H1 (cell line): ENCODE data around the gene UNC5B. TPM values are rescaled to one million over a fixed set of nuclear protein-coding genes. Genes with fewer than 3 reads are reported as not detected.

Experiments used
- CTCF ChIA-PET: fragments of 300-600 bp; sonication (Branson Sonifier 250); formaldehyde crosslinking; loops from one replicate; lab custom pipeline; 2021; ENCODE audit not compliant: partially characterized antibody; lab: Charles Lee
- POLR2A ChIA-PET: fragments of 300-600 bp; sonication (Branson Sonifier 250); formaldehyde crosslinking; loops from one replicate; lab custom pipeline; 2021; ENCODE audit warnings: inconsistent platforms; ENCODE audit not compliant: partially characterized antibody; lab: Charles Lee
- DNase-seq, 2 experiments: peaks; one replicate each; pipeline versions ENCODE4 v3.0.0 to v3.0.0-alpha.2; 2010 to 2022; ENCODE audit warnings: low spot score in 2 of 2, low read depth in 1 of 2, mixed read lengths in 1 of 2
- FAIRE-seq: peaks from 2 replicates; lab custom pipeline; 2011; peaks lifted over from hg19 to GRCh38; lab: Jason Lieb, UNC
- H2AFZ ChIP-seq: 2 replicates; pipeline ENCODE4 v1.8.1; 2012; ENCODE audit warnings: low read length, inconsistent platforms
- H2AK5ac ChIP-seq: 2 replicates; pipeline ENCODE4 v1.6.1; 2013; ENCODE audit warnings: low read depth, low read length
- H2BK120ac ChIP-seq: replicated peaks from 2 replicates; pipeline ENCODE3; 2013; ENCODE audit warnings: low read depth, low read length, inconsistent platforms
- H2BK12ac ChIP-seq: 2 replicates; pipeline ENCODE4 v1.6.1; 2013; ENCODE audit warnings: low read depth, low read length
- H2BK15ac ChIP-seq: 2 replicates; pipeline ENCODE4 v1.6.1; 2013; ENCODE audit warnings: low read length
- H2BK20ac ChIP-seq: 2 replicates; pipeline ENCODE4 v1.6.1; 2013; ENCODE audit warnings: low read length
- H2BK5ac ChIP-seq: 2 replicates; pipeline ENCODE4 v1.6.1; 2013; ENCODE audit warnings: low read depth, low read length
- H3K14ac ChIP-seq: 2 replicates; pipeline ENCODE4 v1.6.1; 2013; ENCODE audit warnings: inconsistent platforms; ENCODE audit not compliant: insufficient read length
- H3K18ac ChIP-seq: 2 replicates; pipeline ENCODE4 v1.6.1; 2013; ENCODE audit warnings: low read length; ENCODE audit errors: extremely low read depth
- H3K23ac ChIP-seq: 2 replicates; pipeline ENCODE4 v1.6.1; 2013; ENCODE audit warnings: inconsistent platforms; ENCODE audit not compliant: insufficient read length
- H3K23me2 ChIP-seq: 2 replicates; pipeline ENCODE4 v1.6.1; 2013; ENCODE audit warnings: low read depth, low read length
- H3K27ac ChIP-seq: 2 replicates; pipeline ENCODE4 v1.6.1; 2011; ENCODE audit warnings: low read depth, low read length, inconsistent platforms
- H3K27me3 ChIP-seq, 4 experiments: replicated peaks in 1 of 4; 1 replicate in 1 of 4; 2 replicates in 3 of 4; pipeline versions ENCODE4 v1.6.1 to v1.8.1; 2011 to 2013; ENCODE audit warnings: low read length in 3 of 4, mild to moderate bottlenecking in 3 of 4, inconsistent platforms in 2 of 4, mixed read lengths in 2 of 4, moderate library complexity in 1 of 4; ENCODE audit not compliant: control insufficient read depth in 3 of 4, insufficient read depth in 3 of 4; ENCODE audit errors: extremely low read depth in 1 of 4
- H3K36me3 ChIP-seq, 4 experiments: 2 replicates each; pipeline versions ENCODE4 v1.6.1 to v1.8.1; 2011 to 2013; ENCODE audit warnings: mild to moderate bottlenecking in 4 of 4, low read length in 3 of 4, moderate library complexity in 2 of 4, control low read depth in 1 of 4, inconsistent platforms in 1 of 4; ENCODE audit not compliant: insufficient read depth in 4 of 4, control insufficient read depth in 2 of 4
- H3K4ac ChIP-seq: replicated peaks from 2 replicates; pipeline ENCODE3; 2013; ENCODE audit warnings: low read length, low read depth, mixed read lengths, inconsistent platforms; ENCODE audit not compliant: insufficient read length
- H3K4me1 ChIP-seq, 4 experiments: replicated peaks in 1 of 4; 1 replicate in 1 of 4; 2 replicates in 3 of 4; pipeline versions ENCODE4 v1.6.1 to v1.8.1; 2011 to 2013; ENCODE audit warnings: low read length in 3 of 4, inconsistent platforms in 2 of 4, mixed read lengths in 1 of 4; ENCODE audit not compliant: insufficient read depth in 4 of 4, control insufficient read depth in 3 of 4
- H3K4me2 ChIP-seq, 2 experiments: 2 replicates each; pipeline versions ENCODE4 v1.6.1 to v1.8.1; 2011 to 2013; ENCODE audit warnings: low read depth in 2 of 2, low read length in 2 of 2, control low read depth in 1 of 2, inconsistent platforms in 1 of 2, mild to moderate bottlenecking in 1 of 2; ENCODE audit not compliant: insufficient read depth in 1 of 2
- H3K4me3 ChIP-seq, 4 experiments: fragments of 200-600, 300-600 bp in 1 of 4; sonication (generic), shearing (Covaris generic), sonication (Bioruptor Twin) in 1 of 4; 2 replicates each; pipeline versions ENCODE4 v1.5.1 to v1.8.1; 2011 to 2016; ENCODE audit warnings: low read length in 4 of 4, low read depth in 3 of 4, control low read depth in 2 of 4, inconsistent platforms in 2 of 4, mild to moderate bottlenecking in 2 of 4, mixed read lengths in 1 of 4, moderate library complexity in 1 of 4; ENCODE audit not compliant: insufficient read depth in 2 of 4; ENCODE audit errors: extremely low read depth in 1 of 4
- H3K56ac ChIP-seq: replicated peaks from 2 replicates; pipeline ENCODE3; 2013; ENCODE audit warnings: low read depth, mild to moderate bottlenecking, mixed read lengths, low read length, inconsistent platforms; ENCODE audit not compliant: insufficient read length
- H3K79me1 ChIP-seq: 2 replicates; pipeline ENCODE4 v1.6.1; 2013; ENCODE audit warnings: low read depth, low read length, control low read depth
- H3K79me2 ChIP-seq, 2 experiments: 2 replicates each; pipeline versions ENCODE4 v1.6.1 to v1.8.1; 2012 to 2013; ENCODE audit warnings: low read length in 2 of 2, mild to moderate bottlenecking in 2 of 2, inconsistent platforms in 1 of 2; ENCODE audit not compliant: insufficient read depth in 2 of 2, control insufficient read depth in 1 of 2
- H3K9ac ChIP-seq, 4 experiments: replicated peaks in 1 of 4; 1 replicate in 1 of 4; 2 replicates in 3 of 4; pipeline versions ENCODE4 v1.6.1 to v1.8.1; 2011 to 2013; ENCODE audit warnings: low read depth in 3 of 4, low read length in 3 of 4, control low read depth in 2 of 4, mild to moderate bottlenecking in 2 of 4, moderate library complexity in 2 of 4, inconsistent platforms in 1 of 4; ENCODE audit errors: extremely low read depth in 1 of 4
- H3K9me3 ChIP-seq, 2 experiments: 2 replicates each; pipeline versions ENCODE4 v1.6.1 to v1.8.1; 2012 to 2013; ENCODE audit warnings: mild to moderate bottlenecking in 2 of 2, moderate library complexity in 2 of 2, control low read depth in 1 of 2, inconsistent platforms in 1 of 2, low read depth in 1 of 2, low read length in 1 of 2, mixed read lengths in 1 of 2; ENCODE audit not compliant: insufficient read depth in 2 of 2
- H4K20me1 ChIP-seq, 2 experiments: replicated peaks in 1 of 2; 2 replicates each; pipeline versions ENCODE3 to v1.8.1; 2011 to 2013; ENCODE audit warnings: inconsistent platforms in 2 of 2, low read length in 2 of 2, mild to moderate bottlenecking in 1 of 2; ENCODE audit not compliant: insufficient read depth in 2 of 2, control insufficient read depth in 1 of 2
- H4K5ac ChIP-seq: 2 replicates; pipeline ENCODE4 v1.6.1; 2013; ENCODE audit warnings: low read length, low read depth, mixed read lengths, inconsistent platforms; ENCODE audit not compliant: insufficient read length
- H4K8ac ChIP-seq: 2 replicates; pipeline ENCODE4 v1.8.0; 2013; ENCODE audit warnings: mild to moderate bottlenecking, moderate library complexity, low read length, inconsistent platforms; ENCODE audit not compliant: insufficient read depth; ENCODE audit errors: extremely low read depth
- H4K91ac ChIP-seq: replicated peaks from 2 replicates; pipeline ENCODE3; 2013; ENCODE audit warnings: low read length, mixed read lengths, inconsistent platforms; ENCODE audit not compliant: insufficient read length
- ASH2L ChIP-seq: fragments of 200-600, 300-600 bp; sonication (generic); IDR thresholded peaks from one replicate; pipeline ENCODE4 v1.7.1; 2017; ENCODE audit warnings: low read length
- CBX8 ChIP-seq: fragments of 300-800, 300-1000 bp; sonication (generic); IDR thresholded peaks from 2 replicates; pipeline ENCODE4 v1.7.1; 2016; ENCODE audit warnings: low read depth, low read length, borderline replicate concordance
- CREB1 ChIP-seq: IDR thresholded peaks from 2 replicates; pipeline ENCODE4 v1.6.1; 2012; ENCODE audit warnings: inconsistent platforms
- GTF2F1 ChIP-seq: IDR thresholded peaks from 2 replicates; pipeline ENCODE4 v1.6.1; 2012; ENCODE audit warnings: low read depth, low read length, improper control_type of control experiment, borderline replicate concordance
- SAP30 ChIP-seq: fragments of 300-600 bp; sonication (generic); IDR thresholded peaks from 2 replicates; pipeline ENCODE4 v1.7.1; 2012; ENCODE audit warnings: low read length, moderate library complexity, mild to moderate bottlenecking, inconsistent platforms; ENCODE audit not compliant: insufficient read depth, insufficient replicate concordance
- SIRT6 ChIP-seq: IDR thresholded peaks from one replicate; pipeline ENCODE4 v1.7.1; 2012; ENCODE audit warnings: low read length, inconsistent platforms
- SIX5 ChIP-seq: IDR thresholded peaks from 2 replicates; pipeline ENCODE4 v1.6.1; 2011; ENCODE audit warnings: mild to moderate bottlenecking, low read depth, low read length
- SP1 ChIP-seq: IDR thresholded peaks from 2 replicates; pipeline ENCODE4 v1.6.1; 2011; ENCODE audit warnings: low read depth, low read length
- SRF ChIP-seq: IDR thresholded peaks from 2 replicates; pipeline ENCODE4 v1.6.1; 2011; ENCODE audit warnings: mild to moderate bottlenecking, low read depth, low read length, moderate library complexity
- TAF1 ChIP-seq: IDR thresholded peaks from 2 replicates; pipeline ENCODE4 v1.6.1; 2011; ENCODE audit warnings: mild to moderate bottlenecking, low read depth, low read length
- TBP ChIP-seq: IDR thresholded peaks from 2 replicates; pipeline ENCODE4 v1.6.1; 2011; ENCODE audit warnings: low read depth, low read length, improper control_type of control experiment
- USF2 ChIP-seq: IDR thresholded peaks from 2 replicates; pipeline ENCODE4 v1.6.1; 2011; ENCODE audit warnings: low read length, improper control_type of control experiment
- WGBS, 2 experiments: shearing (Covaris generic) in 1 of 2; methylation state at CpG; one replicate each; pipeline versions ENCODE4 v1.1.6 to v1.1.7; 2013 to 2015; ENCODE audit warnings: low lambda C conversion rate in 2 of 2, mixed read lengths in 2 of 2, inconsistent platforms in 1 of 2, low coverage in 1 of 2, missing lambda C conversion rate in 1 of 2; ENCODE audit not compliant: insufficient replicate concordance in 2 of 2, insufficient coverage in 1 of 2, insufficient read length in 1 of 2; ENCODE audit errors: extremely low coverage in 1 of 2, missing lambda C conversion rate in 1 of 2; 5-methylcytosine and 5-hydroxymethylcytosine counted together
- polyA plus RNA-seq, 7 experiments: library from polyadenylated mRNA; depleted of rRNA in 3 of 7; stranded (reverse) in 5 of 7; unstranded in 2 of 7; fragments of >200 nt in 5 of 7; fragments of 200-250 nt in 2 of 7; gene quantifications; 1 replicate in 5 of 7; 2 replicates in 1 of 7; 4 replicates in 1 of 7; pipeline versions ENCODE4 v1.2.1 to v1.2.3, GENCODE V29; 2011 to 2013; ENCODE audit warnings: missing spikeins in 2 of 7, mixed read lengths in 2 of 7
- total RNA-seq: library from RNA; stranded (reverse); fragmentation: NEBNext Ultra II Directional; extraction: Animal tissue kit (Norgen Biotek cat#: 25700); gene quantifications from 2 replicates; pipeline ENCODE4 v1.2.1, GENCODE V29; 2021

The UNC5B gene
- total and polyA plus RNA-seq, 2 of the 8 experiments (the other 6 are each of a cell fraction or from before 2014, with no cell fraction given): 27.9 to 31.8 TPM

GRCh38 chr10:71314028-71314693, 101.8 kb downstream of the UNC5B start:
- ChIA-PET CTCF (interaction anchor here (0.6 to 22.4 kb wide), 63 partner anchors 10 to 1376 kb away, joined by 3 to 401 read pairs (median 4); no protein-coding TSS in a partner anchor), POLR2A (interaction anchor here (1.4 kb wide), 1 partner anchor 7 kb away, joined by 3 read pairs; no protein-coding TSS in a partner anchor)
- DNase-seq (peak; percentile 9 to 73), FAIRE-seq (peak; percentile 13)
- H3K4ac ChIP-seq: no peak overlapping the region
- H4K5ac ChIP-seq: peak overlapping the region; percentile 58
- H2BK5ac ChIP-seq: no peak overlapping the region; the same call in 1 of the 2 replicates
- peak overlapping the region; percentile 36 for H2BK120ac ChIP-seq
- H3K56ac ChIP-seq: no peak overlapping the region
- no peak overlapping the region for H3K14ac ChIP-seq
- peak overlapping the region; percentile 78 for H4K8ac ChIP-seq
- H3K79me1 ChIP-seq: no peaks in the 10 kb centered on the region
- H2AFZ ChIP-seq: peak overlapping the region; percentile 99
- no peak overlapping the region for H2BK20ac ChIP-seq
- H3K4me3 ChIP-seq: peak overlapping the region; percentile 5 to 55 (median 18); a peak in 4 of 8 replicates
- peaks cover 2 to 5% (median 3%) of the 10 kb centered on the region in 4 experiments; a peak in 4 of 7 replicates for H3K4me1 ChIP-seq
- peak overlapping the region; percentile 35 to 64; a peak in 3 of 4 replicates for H3K4me2 ChIP-seq
- H3K23me2 ChIP-seq: no peaks in the 10 kb centered on the region
- H3K9me3 ChIP-seq: no peaks in the 10 kb centered on the region
- no peaks in the 10 kb centered on the region for H4K20me1 ChIP-seq
- peak overlapping the region; percentile 95 for H3K18ac ChIP-seq
- no peak overlapping the region for H3K9ac ChIP-seq
- 22% methylated on average over 21 of the region's 21 CpGs; no CpG with 5 or more reads in 1 of the 2 experiments for WGBS, 2 experiments
- H4K91ac ChIP-seq: no peak overlapping the region
- no peak overlapping the region for H3K27ac ChIP-seq
- no peaks in the 10 kb centered on the region for H3K36me3 ChIP-seq
- H2BK12ac ChIP-seq: no peak overlapping the region; the same call in 1 of the 2 replicates
- no peak overlapping the region for H2AK5ac ChIP-seq
- 0 out of 2 replicates have a peak overlapping the region, but pooled peaks have one; percentile 81 for H2BK15ac ChIP-seq
- H3K23ac ChIP-seq: no peak overlapping the region
- no peaks in the 10 kb centered on the region; a peak in 1 of 4 replicates for H3K79me2 ChIP-seq
- H3K27me3 ChIP-seq: peaks cover 0 to 12% (median 3%) of the 10 kb centered on the region in 4 experiments; a peak in 4 of 7 replicates
- TF ChIP-seq TAF1: peak; percentile 35; the same call in 1 of the 2 replicates
- TF ChIP-seq SIX5: no peak
- TF ChIP-seq USF2: no peak
- TF ChIP-seq ASH2L: peak; percentile 40
- no peak for TF ChIP-seq GTF2F1
- no peak for TF ChIP-seq SP1
- TF ChIP-seq TBP: no peak
- no peak for TF ChIP-seq CBX8
- TF ChIP-seq CREB1: no peak
- no peak for TF ChIP-seq SAP30
- TF ChIP-seq SIRT6: no peak
- no peak for TF ChIP-seq SRF
